SK-N-SH (cell line): ENCODE results near the gene PRKD3.

ENCODE experiments used
- CTCF ChIP-seq: fragments of 200-600 bp; sonication (generic); IDR thresholded peaks from 2 replicates; pipeline ENCODE4 v1.6.1; 2017; ENCODE audit warnings: antibody characterized with exemption, mild to moderate bottlenecking, moderate library complexity
- EP300 ChIP-seq, 2 experiments: IDR thresholded peaks; 2 replicates each; pipeline versions ENCODE4 v1.4.0 to v1.6.1; 2012; ENCODE audit warnings: borderline replicate concordance in 1 of 2, low read depth in 1 of 2, low read length in 1 of 2
- POLR2AphosphoS5 ChIP-seq: IDR thresholded peaks from 2 replicates; pipeline ENCODE4 v1.6.1; 2012; ENCODE audit warnings: low read depth, low read length

DNA sequence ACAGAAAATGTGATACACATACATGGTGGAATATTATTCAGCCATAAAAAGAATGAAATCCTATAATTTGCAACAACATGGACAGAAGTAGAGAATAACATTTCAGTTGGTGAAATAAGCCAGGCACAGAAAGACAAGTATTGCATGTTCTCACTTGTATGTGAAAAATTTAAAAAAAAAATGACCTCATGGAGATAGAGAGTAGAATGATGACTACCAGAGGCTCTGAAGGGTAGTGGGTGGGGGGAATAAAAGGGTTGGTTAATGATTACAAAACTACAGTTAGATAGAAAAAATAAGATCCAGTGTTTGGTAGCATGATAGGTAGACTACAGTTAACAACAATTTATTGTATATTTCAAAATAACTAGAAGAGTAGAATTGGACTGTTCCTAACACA lies 24.5 kb downstream of the PRKD3 start:
- TF ChIP-seq POLR2AphosphoS5 (no peak), EP300 (IDR thresholded peaks at IDR 0.05; ENCODE audit: borderline replicate concordance in 1 of 2, low read depth in 1 of 2, low read length in 1 of 2) (no peak), CTCF (no peak)
